Astrocyte (in vitro differentiated cells and primary cell): ENCODE results near the gene MORC2.

Experiments used
- EZH2 ChIP-seq: IDR thresholded peaks from 2 replicates; pipeline ENCODE4 v1.6.1; 2012; ENCODE audit warnings: mild to moderate bottlenecking, low read length, inconsistent platforms; ENCODE audit not compliant: insufficient read depth
- TF ChIP-seq, protein P1 (sequence below): IDR thresholded peaks from 2 replicates; pipeline ENCODE4 v1.5.1; 2011; ENCODE audit warnings: low read depth, mild to moderate bottlenecking, inconsistent platforms, low read length, moderate library complexity; ENCODE audit not compliant: insufficient read depth

DNA sequence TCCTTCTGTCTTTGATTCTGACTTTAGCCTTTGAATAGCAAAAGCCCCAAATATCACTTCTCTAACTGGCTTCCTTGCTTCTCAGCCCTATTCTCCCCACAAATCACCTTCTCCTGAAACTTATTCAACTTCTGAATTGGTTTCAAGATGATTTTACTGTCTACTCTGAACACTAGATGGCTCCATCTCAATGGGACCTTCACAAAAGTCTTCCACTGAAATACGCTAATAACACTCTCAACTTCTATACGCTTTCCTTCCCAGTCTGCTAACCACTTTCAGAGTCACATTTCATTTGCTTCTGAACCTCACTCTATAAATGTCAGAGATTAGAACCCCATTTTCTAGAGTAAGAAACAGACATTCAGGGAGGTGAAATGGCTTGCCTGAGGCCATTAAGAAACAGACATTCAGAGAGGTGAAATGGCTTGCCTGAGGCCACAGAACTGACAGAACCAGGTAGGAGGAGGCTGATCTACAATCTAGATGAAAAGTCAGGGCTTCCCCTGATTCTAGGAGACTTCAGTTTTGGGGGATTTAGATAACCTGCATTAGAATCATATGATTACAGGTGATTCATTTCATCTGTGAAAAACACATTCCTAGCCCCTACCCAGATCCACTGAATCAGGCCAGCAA, 20.6 kb downstream of the MORC2 start:
- TF ChIP-seq, protein P1, sequence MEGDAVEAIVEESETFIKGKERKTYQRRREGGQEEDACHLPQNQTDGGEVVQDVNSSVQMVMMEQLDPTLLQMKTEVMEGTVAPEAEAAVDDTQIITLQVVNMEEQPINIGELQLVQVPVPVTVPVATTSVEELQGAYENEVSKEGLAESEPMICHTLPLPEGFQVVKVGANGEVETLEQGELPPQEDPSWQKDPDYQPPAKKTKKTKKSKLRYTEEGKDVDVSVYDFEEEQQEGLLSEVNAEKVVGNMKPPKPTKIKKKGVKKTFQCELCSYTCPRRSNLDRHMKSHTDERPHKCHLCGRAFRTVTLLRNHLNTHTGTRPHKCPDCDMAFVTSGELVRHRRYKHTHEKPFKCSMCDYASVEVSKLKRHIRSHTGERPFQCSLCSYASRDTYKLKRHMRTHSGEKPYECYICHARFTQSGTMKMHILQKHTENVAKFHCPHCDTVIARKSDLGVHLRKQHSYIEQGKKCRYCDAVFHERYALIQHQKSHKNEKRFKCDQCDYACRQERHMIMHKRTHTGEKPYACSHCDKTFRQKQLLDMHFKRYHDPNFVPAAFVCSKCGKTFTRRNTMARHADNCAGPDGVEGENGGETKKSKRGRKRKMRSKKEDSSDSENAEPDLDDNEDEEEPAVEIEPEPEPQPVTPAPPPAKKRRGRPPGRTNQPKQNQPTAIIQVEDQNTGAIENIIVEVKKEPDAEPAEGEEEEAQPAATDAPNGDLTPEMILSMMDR, result peak; percentile 63
- TF ChIP-seq EZH2, result no peak
